Fibroblast of the conjunctiva (primary cell): ENCODE measurements around the gene FGFBP3.
"Not testable (repeated sequence)": the region's sequence is repeated elsewhere in the genome, so short reads cannot be mapped to it uniquely, and the experiment has no call there.

ENCODE experiments used
- DNase-seq: peaks from one replicate; pipeline ENCODE4 v3.0.0-alpha.2; 2010; ENCODE audit warnings: low read depth

Gene FGFBP3

GRCh38 chr10:91901784-91902677 lies 7.3 kb downstream of the FGFBP3 start:
- DNase-seq = peak; percentile 80

GRCh38 chr10:91897421-91897820 lies 11.9 kb downstream of the FGFBP3 start:
- DNase-seq = no peak

GRCh38 chr10:91896212-91896756 lies 13.0 kb downstream of the FGFBP3 start:
- no peak for DNase-seq

- not testable (repeated sequence) for DNase-seq
These were observed 15.0 kb downstream of the FGFBP3 start for GRCh38 chr10:91894261-91894685.

- DNase-seq = no peak
These were observed 16.2 kb downstream of the FGFBP3 start for GRCh38 chr10:91893051-91893450.

GRCh38 chr10:91891125-91892001 lies 17.9 kb downstream of the FGFBP3 start:
- DNase-seq = no peak

GRCh38 chr10:91887272-91888076 lies 21.8 kb downstream of the FGFBP3 start:
- no peak for DNase-seq

- no peak for DNase-seq
These were observed 22.4 kb downstream of the FGFBP3 start for GRCh38 chr10:91886954-91887271.

GRCh38 chr10:91885362-91886079 lies 23.8 kb downstream of the FGFBP3 start:
- no peak for DNase-seq

GRCh38 chr10:91884536-91884935 lies 24.8 kb downstream of the FGFBP3 start:
- no peak for DNase-seq

GRCh38 chr10:91883549-91884444 lies 25.5 kb downstream of the FGFBP3 start:
- no peak for DNase-seq

- no peak for DNase-seq
These were observed 29.0 kb downstream of the FGFBP3 start for GRCh38 chr10:91880310-91880709.

- DNase-seq = no peak
These were observed 29.6 kb downstream of the FGFBP3 start for GRCh38 chr10:91879515-91880170.

GRCh38 chr10:91875779-91876178 lies 33.5 kb downstream of the FGFBP3 start:
- DNase-seq = no peak

GRCh38 chr10:91875156-91875555 lies 34.1 kb downstream of the FGFBP3 start:
- no peak for DNase-seq

GRCh38 chr10:91865562-91866081 lies 43.7 kb downstream of the FGFBP3 start:
- DNase-seq = no peak

- no peak for DNase-seq
These were observed 44.5 kb downstream of the FGFBP3 start for GRCh38 chr10:91864744-91865143.

GRCh38 chr10:91864099-91864498 lies 45.2 kb downstream of the FGFBP3 start:
- DNase-seq = no peak

- DNase-seq = no peak
These were observed 48.4 kb downstream of the FGFBP3 start for GRCh38 chr10:91860885-91861284.
